GM21367 (cell line): Measurements from ENCODE around the gene MACROD2.

ENCODE experiments used
- ATAC-seq: cut with Tn5 transposase; IDR thresholded peaks from one replicate; pipeline ENCODE4 v1.9.1; 2021; ENCODE audit not compliant: unreplicated experiment

MACROD2 gene

GRCh38 chr20:15235471-15236198, 1240.3 kb downstream of the MACROD2 start:
- no peak for ATAC-seq

- peak; percentile 90 for ATAC-seq
Measured at GRCh38 chr20:15236812-15237211, 1241.5 kb downstream of the MACROD2 start.

GRCh38 chr20:15239542-15240206, 1244.4 kb downstream of the MACROD2 start:
- no peak for ATAC-seq

GRCh38 chr20:15240801-15241200, 1245.5 kb downstream of the MACROD2 start:
- no peak for ATAC-seq

DNA sequence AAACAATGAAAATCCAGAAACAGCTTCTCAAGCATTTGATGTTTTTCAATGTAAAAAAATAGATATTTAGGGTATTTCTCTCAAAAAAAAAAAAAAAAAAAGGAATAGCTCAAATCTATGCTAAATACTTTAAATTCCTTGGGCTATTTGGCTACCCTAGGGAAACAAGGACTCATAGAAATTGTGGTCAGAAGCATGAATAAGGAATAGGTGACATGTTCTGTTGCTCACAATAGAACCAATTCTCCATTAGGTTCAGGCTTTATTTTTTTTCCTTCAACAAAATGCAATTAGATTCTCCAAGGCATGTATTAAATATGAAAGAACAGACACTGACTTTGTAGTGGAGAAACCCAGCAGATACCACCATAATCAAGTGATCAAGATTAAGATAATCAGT, 1246.4 kb downstream of the MACROD2 start:
- ATAC-seq: no peak

GRCh38 chr20:15242773-15243172, 1247.5 kb downstream of the MACROD2 start:
- ATAC-seq: no peak

GRCh38 chr20:15245896-15246295, 1250.6 kb downstream of the MACROD2 start:
- no peak for ATAC-seq

DNA sequence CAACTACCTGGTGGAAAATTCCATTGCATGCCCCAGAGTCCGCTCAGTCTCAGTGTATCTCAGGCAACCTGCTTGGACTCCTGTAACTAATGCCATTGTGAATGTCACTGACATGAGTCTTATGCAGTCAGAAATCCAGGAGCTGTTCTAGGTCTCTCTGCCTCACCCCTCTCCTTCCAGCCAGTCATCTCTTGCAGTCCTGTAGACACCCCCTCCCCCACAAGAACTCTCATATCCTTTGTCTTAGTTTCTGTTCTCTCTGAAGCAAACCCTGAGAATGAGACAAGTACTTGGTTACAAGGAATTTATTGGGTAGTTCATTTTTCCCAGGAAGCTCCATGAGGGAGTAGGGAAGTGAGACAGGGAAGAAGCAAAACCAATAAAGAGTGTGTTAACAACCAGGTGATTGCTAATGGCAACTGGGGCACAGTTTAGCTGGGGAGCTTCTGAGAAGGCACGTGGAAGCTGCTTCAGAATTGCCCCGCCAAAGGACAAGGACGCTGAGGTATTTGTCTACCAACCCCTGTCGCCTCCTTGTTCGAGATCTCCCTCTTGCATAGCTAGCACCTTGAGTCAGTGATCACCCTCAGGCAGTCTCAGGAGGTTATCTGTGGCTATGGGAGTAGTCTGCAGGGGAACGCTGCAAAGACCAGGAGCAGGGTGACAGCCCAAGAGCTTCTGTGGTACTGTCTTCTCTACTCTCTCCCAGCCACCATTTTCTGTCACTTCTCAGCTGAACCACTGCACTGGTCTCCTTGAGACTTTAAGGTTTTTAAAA, 1253.5 kb downstream of the MACROD2 start:
- peak; percentile 68 for ATAC-seq

DNA sequence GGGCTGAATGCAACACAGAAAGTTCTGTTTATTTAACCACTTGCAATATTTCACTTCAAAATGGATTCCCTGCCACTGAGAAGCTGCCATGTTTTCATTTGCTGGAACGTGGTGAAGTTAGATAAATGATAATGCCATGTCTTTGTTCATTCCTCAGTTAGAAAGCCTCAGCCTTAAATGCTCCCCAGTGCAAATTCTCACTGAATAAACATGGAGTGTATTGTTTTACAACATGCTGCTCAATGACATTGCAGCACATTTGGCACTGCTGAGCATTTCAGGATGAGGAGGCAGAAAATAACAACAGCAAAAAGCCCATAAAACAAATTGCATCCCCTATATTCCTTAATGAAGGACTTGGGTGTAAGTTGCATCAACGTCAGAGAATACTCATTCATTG, 1255.9 kb downstream of the MACROD2 start:
- no peak for ATAC-seq

DNA sequence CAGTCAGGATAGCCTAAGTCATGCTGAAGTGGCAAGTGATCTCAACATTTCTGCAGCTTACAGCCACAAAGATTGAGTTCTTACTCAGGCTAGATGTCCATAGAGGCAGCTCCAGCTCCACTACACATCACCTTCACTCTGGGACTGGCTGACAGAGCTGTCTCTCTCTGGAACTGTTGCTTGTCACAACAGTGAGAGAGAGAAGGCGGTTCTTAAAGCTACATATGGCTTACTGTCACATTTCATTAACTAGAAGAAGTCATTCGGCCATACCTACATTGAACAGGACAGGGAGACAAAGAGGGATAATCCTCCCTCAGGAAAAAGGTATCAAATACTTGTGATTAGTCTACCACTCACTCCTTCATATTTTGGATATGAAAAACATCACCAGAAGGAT, 1257.0 kb downstream of the MACROD2 start:
- ATAC-seq: no peak

GRCh38 chr20:15253431-15253830, 1258.1 kb downstream of the MACROD2 start:
- no peak for ATAC-seq

GRCh38 chr20:15256676-15257568, 1261.6 kb downstream of the MACROD2 start:
- no peak for ATAC-seq

DNA sequence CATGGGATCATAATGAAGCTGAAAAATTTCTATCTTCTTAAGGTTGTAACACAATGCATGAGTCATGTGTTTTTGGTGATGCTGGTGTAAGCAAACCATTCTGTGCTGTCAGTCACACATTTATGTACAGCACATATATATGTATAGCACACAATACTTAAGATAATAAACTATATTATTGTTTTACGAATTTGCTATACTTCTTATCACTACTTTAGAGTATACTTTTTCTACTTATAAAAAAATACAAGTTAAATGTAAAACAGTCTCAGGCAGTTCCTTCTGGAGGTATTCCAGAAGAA, 1262.2 kb downstream of the MACROD2 start:
- ATAC-seq: no peak

DNA sequence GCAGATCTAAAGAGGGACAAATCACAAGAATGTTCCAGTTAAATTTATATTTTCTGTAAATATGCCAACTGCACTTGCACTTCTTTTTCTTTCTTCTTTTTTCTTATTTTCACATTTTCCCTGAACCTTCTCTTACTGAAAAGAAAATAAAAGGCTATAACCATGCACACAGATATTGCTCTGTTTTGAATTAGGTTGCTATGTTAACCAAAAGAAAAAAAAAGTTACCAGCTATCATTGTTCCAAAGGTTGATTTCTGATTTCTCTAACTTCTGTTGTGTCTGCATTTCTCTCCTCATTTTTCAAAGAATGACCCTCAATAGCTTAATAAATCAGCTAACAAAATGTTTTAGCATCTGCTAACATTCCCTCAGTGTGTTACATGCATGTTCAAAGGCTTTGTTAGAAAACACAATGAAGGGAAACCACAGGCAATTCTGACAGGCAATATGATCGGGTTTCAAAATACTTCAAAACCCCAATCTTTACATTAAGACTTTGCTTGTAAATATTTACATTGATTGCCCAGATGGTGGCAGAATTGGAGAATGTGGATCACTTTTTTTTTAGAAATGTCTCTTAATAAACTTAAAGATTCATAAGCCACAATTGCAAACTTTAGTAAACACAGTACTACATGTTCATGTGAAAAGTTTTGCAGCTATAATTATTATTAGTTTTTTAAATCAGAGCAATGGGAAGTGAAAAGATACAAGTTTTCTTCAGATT, 1270.4 kb downstream of the MACROD2 start:
- no peak for ATAC-seq

GRCh38 chr20:15267935-15268334, 1272.6 kb downstream of the MACROD2 start:
- ATAC-seq: no peak

GRCh38 chr20:15278041-15278440, 1282.7 kb downstream of the MACROD2 start:
- no peak for ATAC-seq

GRCh38 chr20:15287329-15287728, 1292.0 kb downstream of the MACROD2 start:
- no peak for ATAC-seq

DNA sequence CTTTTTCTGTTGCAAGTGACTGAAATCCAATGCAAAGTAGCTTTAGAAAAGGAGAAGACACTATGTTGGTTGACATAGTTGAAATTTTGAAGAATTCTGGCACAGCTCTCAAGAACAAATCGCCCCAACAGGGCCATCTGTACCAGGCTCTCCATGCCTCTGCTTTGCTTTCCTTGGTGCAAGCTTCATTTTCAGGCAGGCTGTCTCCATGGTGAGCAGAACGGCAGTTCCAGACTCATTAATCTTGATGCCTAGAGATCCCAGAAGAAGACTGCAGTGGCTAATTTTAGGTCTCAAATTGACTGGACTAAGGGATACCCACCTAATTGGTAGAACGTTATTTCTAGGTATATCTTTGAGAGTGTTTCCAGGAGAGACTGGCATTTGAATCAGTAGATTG, 1292.8 kb downstream of the MACROD2 start:
- no peak for ATAC-seq

- ATAC-seq: no peak
Measured at GRCh38 chr20:15289337-15289736, 1294.0 kb downstream of the MACROD2 start.

GRCh38 chr20:15292405-15292804, 1297.1 kb downstream of the MACROD2 start:
- no peak for ATAC-seq
